T-helper 1 cell treated with Interleukin-12 subunit alpha and Interleukin-12 subunit beta and Interleukin-4 antibody, amounts not matched to agents 30 ng/mL and 1 ng/mL, for 36 hours (primary cell): ENCODE results near the gene BCL2L13. TPM values are rescaled to one million over a fixed set of nuclear protein-coding genes. Genes with fewer than 3 reads are reported as not detected.
"Not testable (repeated sequence)": the region's sequence is repeated elsewhere in the genome, so short reads cannot be mapped to it uniquely, and the experiment has no call there.

Experiments used
- intact Hi-C: fragments of 100-400 bp; cut with micrococcal nuclease; formaldehyde crosslinking; loops from one replicate; pipeline ENCODE4 v1.15.1; 2024
- total RNA-seq: library from RNA; stranded (reverse); gene quantifications from 2 replicates; pipeline ENCODE4 v1.2.3, GENCODE V29; 2022

Gene BCL2L13
- total RNA-seq, 1 donor from 2014 or later: 31.6 TPM

DNA sequence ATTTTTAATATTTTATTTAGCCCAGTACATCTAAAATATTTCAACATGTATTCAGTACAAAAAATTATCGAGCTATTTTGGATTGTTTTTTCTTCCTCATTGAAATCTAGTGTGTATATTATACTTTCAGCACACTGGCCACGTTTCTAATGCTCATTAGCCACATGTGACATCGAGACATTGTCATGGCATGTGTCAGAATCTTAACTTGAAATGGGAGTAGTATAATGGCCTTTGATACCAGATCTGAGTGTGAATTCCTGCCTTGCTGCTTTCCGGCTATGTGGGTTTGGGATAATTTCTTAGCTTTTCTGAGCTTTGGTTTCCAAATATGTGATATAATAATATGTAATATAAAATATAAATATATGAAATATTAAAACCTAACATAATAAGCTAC lies 54.3 kb downstream of the BCL2L13 start:
- intact Hi-C loops: no loop called here

- intact Hi-C loops: no loop called here
These were observed 55.6 kb downstream of the BCL2L13 start for GRCh38 chr22:17694193-17694592.

- intact Hi-C loops: no loop called here
These were observed 56.2 kb downstream of the BCL2L13 start for GRCh38 chr22:17694752-17695151.

DNA sequence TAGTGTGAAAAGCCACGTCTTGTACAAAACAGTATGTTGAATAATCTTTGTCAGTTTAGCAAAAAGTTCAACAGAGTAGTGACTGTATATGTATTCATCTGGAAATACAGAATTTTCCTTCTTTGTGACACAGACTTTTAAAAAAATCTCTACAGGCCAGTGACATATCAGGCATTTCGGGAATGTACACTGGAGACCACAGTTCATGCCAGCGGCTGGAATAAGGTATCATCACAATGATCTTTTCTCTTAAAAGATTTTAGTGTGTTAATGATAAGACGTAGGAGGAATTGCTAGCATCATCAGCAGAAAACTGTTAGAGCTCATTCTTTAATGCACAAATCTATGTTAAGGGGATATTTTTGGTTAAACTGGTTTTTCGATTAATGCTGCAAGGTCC lies 57.4 kb downstream of the BCL2L13 start:
- intact Hi-C loops: no loop called here

- intact Hi-C loops: not testable (repeated sequence)
These were observed 58.6 kb downstream of the BCL2L13 start for GRCh38 chr22:17697196-17697595.

- intact Hi-C loops: not testable (repeated sequence)
These were observed 59.7 kb downstream of the BCL2L13 start for GRCh38 chr22:17698276-17698675.

DNA sequence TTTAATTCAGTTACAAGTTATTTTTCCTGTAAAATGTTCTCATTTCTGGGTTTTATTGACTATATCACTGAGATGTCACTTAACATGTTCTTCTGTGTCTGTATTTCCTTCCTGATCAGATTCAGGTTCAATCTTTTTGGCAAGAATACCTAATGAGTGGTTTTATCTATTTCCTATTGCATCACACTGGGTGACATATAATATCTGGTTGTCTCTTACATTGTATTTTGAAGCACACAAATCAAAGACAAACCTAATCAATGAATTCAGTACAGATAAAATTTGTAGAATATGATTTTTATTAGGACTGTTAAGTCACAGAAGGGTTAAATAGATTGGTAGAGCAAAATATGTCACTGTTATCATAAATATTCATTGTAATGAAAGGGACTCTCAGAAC lies 60.4 kb downstream of the BCL2L13 start:
- intact Hi-C loops: no loop called here

GRCh38 chr22:17699696-17700340 lies 61.3 kb downstream of the BCL2L13 start:
- intact Hi-C loops: no loop called here

DNA sequence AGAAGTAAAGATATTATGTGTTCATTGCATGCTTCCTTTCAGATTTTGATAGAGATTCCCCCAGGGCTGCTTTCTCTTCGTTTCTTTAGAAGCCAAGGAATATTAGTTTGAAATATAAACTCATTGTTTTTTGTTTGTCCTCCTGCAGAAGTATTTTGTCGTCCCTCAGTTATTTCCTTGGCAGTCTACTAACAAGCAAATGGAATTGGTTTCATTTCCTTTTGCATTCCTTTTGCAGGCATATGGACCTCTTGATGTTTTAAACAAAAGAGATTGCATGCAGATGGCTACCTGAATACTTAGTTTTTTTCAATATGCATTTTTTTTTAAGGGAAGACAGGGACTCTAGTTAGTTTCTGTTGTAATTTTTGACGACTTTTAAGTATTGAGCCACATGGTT lies 62.2 kb downstream of the BCL2L13 start:
- intact Hi-C loops: no loop called here

- intact Hi-C loops: no loop called here
These were observed 65.3 kb downstream of the BCL2L13 start for GRCh38 chr22:17703811-17704210.

GRCh38 chr22:17705546-17705945 lies 67.0 kb downstream of the BCL2L13 start:
- intact Hi-C loops: no loop called here

DNA sequence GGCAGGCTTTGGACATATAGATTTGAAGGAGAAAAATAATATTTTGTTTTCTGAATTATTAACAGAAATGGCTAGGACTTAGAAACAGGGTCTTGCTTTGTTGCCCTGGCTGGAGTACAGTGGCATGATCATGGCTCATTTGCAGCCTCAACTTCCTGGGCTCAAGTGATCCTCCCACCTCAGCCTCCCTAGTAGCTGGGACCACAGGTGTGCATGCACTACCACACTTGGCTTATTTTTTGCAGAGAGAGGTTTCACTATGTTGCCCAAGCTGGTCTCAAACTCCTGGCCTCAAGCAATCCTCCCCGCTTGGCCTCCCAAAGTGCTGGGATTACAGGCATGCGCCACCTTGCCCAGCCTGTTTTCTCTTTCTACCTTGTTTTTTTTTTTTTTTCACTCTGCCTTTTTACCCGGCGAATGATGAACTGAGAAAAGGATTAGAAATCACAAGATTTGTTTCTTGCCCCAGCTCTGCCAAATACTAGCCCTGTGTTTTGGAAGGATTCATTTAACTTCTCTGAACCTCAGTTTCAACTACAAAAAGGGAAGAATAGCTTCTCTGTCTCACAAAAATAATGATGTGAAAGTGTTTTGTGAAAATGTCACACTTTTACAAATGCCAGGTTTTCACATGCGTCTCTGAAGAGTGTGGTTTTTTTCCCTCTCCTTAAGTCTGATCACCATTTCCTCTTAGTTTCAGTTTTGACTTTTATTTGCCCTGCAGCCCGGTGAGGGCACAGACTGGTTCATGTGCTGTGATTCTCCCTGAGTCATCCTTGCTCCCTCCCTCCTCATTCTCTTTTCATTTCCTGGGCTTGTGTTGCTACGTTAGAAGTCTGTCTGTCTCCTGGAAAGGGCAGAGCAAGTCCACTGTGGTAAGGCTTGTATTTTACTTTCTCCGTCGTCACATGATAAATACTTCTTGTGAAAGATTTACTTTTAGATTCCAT lies 67.7 kb downstream of the BCL2L13 start:
- intact Hi-C loops: loop anchor here (2.0 kb wide), 2 partner anchors 29 to 67 kb away; partner anchors contain the start of gene BCL2L13

DNA sequence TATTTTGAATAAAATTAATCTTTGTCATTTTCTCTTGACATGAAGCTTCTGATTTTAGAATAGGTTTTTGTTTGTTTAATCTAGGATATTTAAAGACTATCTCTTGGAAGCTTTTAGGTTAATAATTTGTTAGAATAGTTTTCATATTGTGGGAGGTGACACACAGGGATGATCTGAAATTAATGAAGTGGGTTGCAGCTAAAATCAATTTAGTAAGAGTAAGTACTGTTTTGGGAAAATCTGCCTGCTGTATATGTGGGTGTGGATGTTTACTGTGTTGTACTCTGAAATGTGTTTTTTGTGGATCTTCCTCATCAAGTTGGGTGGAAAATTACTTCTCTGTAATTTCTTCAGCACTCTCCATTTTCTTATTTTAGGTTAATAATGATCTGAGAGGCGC lies 68.4 kb downstream of the BCL2L13 start:
- intact Hi-C loops: loop anchor here (2.0 kb wide), 2 partner anchors 28 to 68 kb away; partner anchors contain the start of gene BCL2L13

DNA sequence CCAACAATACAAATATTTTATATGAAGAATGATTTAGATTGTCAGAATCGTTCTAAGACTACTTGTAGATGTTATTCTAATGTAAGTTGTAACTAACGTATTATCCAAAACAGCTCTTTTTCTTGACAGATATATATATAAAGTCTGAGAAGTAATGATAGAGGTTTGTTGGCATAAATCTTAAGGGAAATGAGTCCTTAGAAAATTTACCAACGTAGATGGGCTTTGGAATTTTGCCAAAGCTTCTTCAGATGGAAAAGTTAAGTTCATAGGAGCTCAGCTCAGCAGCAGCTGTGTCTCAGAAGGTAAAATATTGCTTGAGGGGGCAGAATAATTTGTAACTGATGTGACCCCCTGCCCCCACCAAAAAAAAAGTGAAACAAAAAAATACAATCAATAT lies 69.0 kb downstream of the BCL2L13 start:
- intact Hi-C loops: loop anchor here (2.0 kb wide), 2 partner anchors 27 to 69 kb away; partner anchors contain the start of gene BCL2L13

GRCh38 chr22:17710023-17710422 lies 71.5 kb downstream of the BCL2L13 start:
- intact Hi-C loops: no loop called here

- intact Hi-C loops: no loop called here
These were observed 73.9 kb downstream of the BCL2L13 start for GRCh38 chr22:17712441-17712840.

GRCh38 chr22:17716529-17716928 lies 78.0 kb downstream of the BCL2L13 start:
- intact Hi-C loops: no loop called here

- intact Hi-C loops: no loop called here
These were observed 79.2 kb downstream of the BCL2L13 start for GRCh38 chr22:17717708-17718107.

DNA sequence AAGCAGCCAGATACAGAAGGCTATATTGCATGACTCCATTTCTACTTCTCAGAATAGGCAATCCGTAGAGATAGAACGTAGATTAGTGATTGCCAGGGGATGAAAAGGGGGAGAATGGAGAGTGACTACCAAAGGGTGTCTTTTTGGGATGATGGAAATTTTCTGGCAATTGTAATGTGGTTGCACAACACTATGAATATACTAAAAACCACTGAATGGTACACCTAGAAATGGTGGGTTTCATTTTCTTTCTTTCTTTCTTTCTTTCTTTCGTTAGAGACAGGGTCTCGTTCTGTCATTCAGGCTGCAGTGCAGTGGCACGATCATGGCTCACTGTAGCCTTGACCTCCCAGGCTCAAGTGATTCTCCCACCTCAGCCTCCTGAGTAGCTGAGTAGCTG lies 81.4 kb downstream of the BCL2L13 start:
- intact Hi-C loops: no loop called here

GRCh38 chr22:17724241-17724640 lies 85.7 kb downstream of the BCL2L13 start:
- intact Hi-C loops: no loop called here

DNA sequence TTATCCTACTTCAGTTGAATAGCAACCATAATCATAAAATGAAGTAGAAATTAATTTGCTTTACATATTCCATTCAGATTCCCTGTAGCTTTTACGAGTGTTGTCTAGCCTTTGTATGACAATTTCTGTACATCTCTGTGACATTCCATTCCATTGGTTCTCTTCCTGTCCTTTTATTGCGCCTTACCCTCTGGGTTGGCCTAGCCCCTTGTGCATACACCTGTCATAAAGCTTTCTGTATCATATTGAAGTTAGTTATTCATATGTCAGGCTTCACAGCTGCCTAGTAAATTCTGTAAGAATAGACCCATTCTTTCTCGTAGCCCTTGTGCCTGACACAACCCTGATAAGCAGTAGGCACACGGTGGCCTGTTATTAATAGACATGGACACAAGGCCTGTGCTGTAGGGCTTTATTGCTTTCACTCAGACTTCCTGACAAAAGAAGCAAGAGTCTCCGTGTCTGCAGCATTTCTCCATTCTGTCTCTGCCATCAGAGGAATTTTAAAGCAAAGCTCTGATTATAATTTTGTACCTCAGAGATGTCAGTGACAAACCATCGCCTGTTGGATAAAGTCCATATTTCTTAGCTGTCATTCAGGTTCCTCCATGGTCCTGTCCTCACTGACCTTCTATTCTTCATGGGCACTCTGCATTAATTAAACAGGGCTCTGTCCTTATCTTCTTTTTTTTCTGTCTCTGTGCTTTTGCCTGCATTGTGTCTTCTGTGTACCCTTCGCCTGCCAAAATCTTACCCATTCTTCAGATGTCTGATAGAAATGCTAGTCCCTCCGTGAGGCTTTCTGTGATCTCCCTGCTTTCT lies 86.3 kb downstream of the BCL2L13 start:
- intact Hi-C loops: no loop called here

DNA sequence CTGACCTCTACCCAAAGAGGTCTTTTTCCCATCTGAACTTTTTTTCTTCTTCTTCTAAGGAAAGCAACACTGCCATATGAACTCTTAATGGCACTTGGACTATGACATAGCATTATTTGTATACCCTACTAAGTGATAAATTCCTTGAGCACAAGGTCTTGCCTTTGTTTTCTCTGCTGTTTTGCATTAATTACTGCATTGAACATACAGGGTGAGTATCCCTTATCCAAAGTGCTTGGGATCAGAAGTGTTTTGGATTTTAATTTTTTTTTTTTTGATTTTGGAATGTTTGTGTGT lies 86.9 kb downstream of the BCL2L13 start:
- intact Hi-C loops: no loop called here
